ENCODE measurements around the gene HSH2D. TPM values are rescaled to one million over a fixed set of nuclear protein-coding genes. Genes with fewer than 3 reads are reported as not detected.
A peak's percentile ranks its signal among the peaks of the same experiment; 100 is the strongest.
"Not testable (repeated sequence)": the region's sequence is repeated elsewhere in the genome, so short reads cannot be mapped to it uniquely, and the experiment has no call there.

Gene HSH2D
- total and polyA plus RNA-seq, 9 donors = 0.20 to 1.3 (median 0.31) TPM

DNA sequence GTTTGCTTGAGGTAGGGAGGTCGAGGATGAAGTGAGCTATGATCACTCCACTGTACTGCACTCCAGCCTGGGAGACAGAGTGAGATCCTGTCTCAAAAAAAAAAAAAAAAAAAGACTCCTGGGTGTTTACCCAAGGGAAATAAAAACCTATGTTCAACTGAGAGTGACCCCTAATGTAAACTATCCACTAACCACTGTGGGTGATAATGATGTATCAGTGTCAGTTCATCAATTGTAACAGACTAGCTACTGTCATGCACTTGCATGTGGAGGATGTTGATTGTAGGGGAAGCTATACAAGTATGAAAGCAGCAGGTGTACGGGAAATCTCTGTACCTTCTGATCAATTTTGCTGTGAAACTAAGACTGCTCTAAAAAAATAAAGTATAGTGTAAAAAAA is 32.5 kb downstream of the HSH2D start:
- no peaks in the 10 kb centered on the region for H3K27me3 ChIP-seq
- intact Hi-C loops (cut with DNase I) = no loop called here
- WGBS, 3 donors = 48 to 64% (median 58%) methylated on average over 2 of the region's 2 CpGs
- H3K36me3 ChIP-seq = no peaks in the 10 kb centered on the region
- no peaks in the 10 kb centered on the region for H3K4me1 ChIP-seq (ENCODE audit: insufficient read depth)
- H3K27ac ChIP-seq = no peak overlapping the region
- no peak for DNase-seq
- TF ChIP-seq POLR2A (IDR thresholded peaks at IDR 0.05) = no peak
- no peak for TF ChIP-seq CTCF (IDR thresholded peaks at IDR 0.05)
- no peak for TF ChIP-seq EP300 (IDR thresholded peaks at IDR 0.05)
- H3K4me3 ChIP-seq = no peak overlapping the region
- H3K9me3 ChIP-seq = no peaks in the 10 kb centered on the region

- intact Hi-C loops (cut with DNase I); H3K4me1 ChIP-seq (ENCODE audit: insufficient read depth); H3K4me3 ChIP-seq; H3K36me3 ChIP-seq; H3K27me3 ChIP-seq; DNase-seq; H3K9me3 ChIP-seq; H3K27ac ChIP-seq: not testable (repeated sequence)
- 81 to 91% (median 85%) methylated on average over 5 of the region's 5 CpGs for WGBS, 3 donors
These were observed 35.4 kb downstream of the HSH2D start for GRCh38 chr19:16178866-16179265.

GRCh38 chr19:16180611-16181010 is 37.1 kb downstream of the HSH2D start:
- WGBS, 3 donors = 30 to 42% (median 33%) methylated on average over 4 of the region's 4 CpGs
- intact Hi-C loops (cut with DNase I) = loop anchor here in 3 of 4 donors (2.0 to 10.0 kb wide), 4 partner anchors 66 to 553 kb away; partner anchors contain the start of gene RAB8A (in 1 of the 3)

DNA sequence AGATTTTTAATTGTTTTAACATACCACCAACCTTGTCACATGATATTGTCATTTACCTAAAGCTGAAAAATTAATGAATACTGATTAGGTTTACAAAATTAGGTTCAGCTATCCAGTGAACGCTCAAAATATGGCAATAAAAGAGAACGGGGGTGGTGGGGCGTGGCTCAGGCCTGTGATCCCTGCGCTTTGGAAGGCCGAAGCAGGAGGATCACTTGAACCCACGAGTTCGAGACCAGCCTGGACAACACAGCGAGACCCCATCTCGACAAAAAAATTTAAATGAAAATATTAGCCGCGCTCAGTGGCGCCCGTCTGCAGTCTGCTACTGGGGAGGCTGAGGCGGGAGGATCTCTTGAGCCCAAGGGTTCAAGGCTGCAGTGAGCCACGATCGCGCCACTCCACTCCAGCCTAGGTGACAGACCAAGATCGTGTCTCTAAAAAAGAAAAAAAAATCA is 41.2 kb downstream of the HSH2D start:
- Histone ChIP-seq H3K4me3 (peak overlapping the region; percentile 63), H3K27ac (no peak overlapping the region), H3K27me3 (no peaks in the 10 kb centered on the region), H3K9me3 (no peaks in the 10 kb centered on the region), H3K36me3 (no peaks in the 10 kb centered on the region), H3K4me1 (ENCODE audit: insufficient read depth) (no peaks in the 10 kb centered on the region)
- intact Hi-C loops (cut with DNase I) = loop anchor here (2.0 to 10.0 kb wide), 4 partner anchors 70 to 557 kb away; partner anchors contain the start of gene RAB8A (in 1 of the 4)
- 32 to 35% (median 35%) methylated on average over 18 of the region's 18 CpGs for WGBS, 3 donors
- no peak for DNase-seq
- TF ChIP-seq EP300 (IDR thresholded peaks at IDR 0.05) (no peak), CTCF (IDR thresholded peaks at IDR 0.05) (no peak)

More at GRCh38 chr19:16180611-16181010, 37.1 kb downstream of the HSH2D start:
- Histone ChIP-seq H3K27ac (no peak overlapping the region), H3K27me3 (no peaks in the 10 kb centered on the region), H3K36me3 (no peaks in the 10 kb centered on the region), H3K4me3 (no peak overlapping the region), H3K9me3 (no peaks in the 10 kb centered on the region), H3K4me1 (ENCODE audit: insufficient read depth) (no peaks in the 10 kb centered on the region)
- TF ChIP-seq POLR2A (IDR thresholded peaks at IDR 0.05) = no peak
- no peak for TF ChIP-seq EP300 (IDR thresholded peaks at IDR 0.05)
- TF ChIP-seq CTCF (IDR thresholded peaks at IDR 0.05) = no peak
- DNase-seq = no peak

DNA sequence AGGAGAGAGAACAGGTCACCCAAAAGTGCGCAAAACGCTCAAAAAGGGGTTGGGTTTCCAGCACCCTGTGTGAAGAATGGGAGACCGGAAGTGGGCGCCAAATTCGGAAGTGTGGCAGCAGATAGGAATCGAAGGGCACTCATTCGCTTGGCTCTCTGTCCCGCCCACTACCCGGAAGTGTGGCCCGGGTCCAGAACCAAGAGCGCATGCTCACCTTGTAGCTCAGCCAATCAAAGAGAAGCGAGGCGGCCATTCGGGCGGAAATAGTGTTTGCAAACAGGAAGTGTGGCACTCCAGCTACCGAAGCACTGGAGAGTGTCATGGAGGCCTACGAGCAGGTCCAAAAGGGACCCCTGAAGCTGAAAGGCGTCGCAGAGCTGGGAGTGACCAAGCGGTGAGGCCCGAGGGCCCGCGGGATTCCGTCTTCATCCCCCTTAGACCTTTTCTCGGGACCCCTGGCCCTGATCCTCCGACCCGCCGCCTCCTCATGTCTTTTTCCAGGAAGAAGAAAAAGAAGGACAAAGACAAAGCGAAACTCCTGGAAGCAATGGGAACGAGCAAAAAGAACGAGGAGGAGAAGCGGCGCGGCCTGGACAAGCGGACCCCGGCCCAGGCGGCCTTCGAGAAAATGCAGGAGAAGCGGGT is 41.8 kb downstream of the HSH2D start, which contains the start of gene FAM32A:
FAM32A (plus strand) TSS at position 288 of the 645 bp plus-strand sequence; CDS start at position 321, 33 bp downstream.
- 0% methylated on average over 39 of the region's 39 CpGs for WGBS, 3 donors
- Histone ChIP-seq H3K27me3 (no peaks in the 10 kb centered on the region), H3K4me1 (ENCODE audit: insufficient read depth) (no peaks in the 10 kb centered on the region), H3K4me3 (peak within 1 kb of the TSS; percentile 63), H3K36me3 (no peaks in the 10 kb centered on the region), H3K27ac (peak within 1 kb of the TSS in 1 of 2 donors; percentile 26), H3K9me3 (no peaks in the 10 kb centered on the region)
- DNase-seq = peak; percentile 99 to 100 (median 99)
- no peak for TF ChIP-seq EP300 (IDR thresholded peaks at IDR 0.05)
- TF ChIP-seq POLR2A (IDR thresholded peaks at IDR 0.05) = peak; percentile 53
- TF ChIP-seq CTCF (IDR thresholded peaks at IDR 0.05) = peak; percentile 14 to 41 (median 26)
- intact Hi-C loops (cut with DNase I) = loop anchor here in 2 of 4 donors (2.0 to 10.0 kb wide), 2 partner anchors 70 to 144 kb away; partner anchors contain the start of gene RAB8A (in 1 of the 2)

Measured in ovary (tissue), 9 donors.